ENCODE data around the gene TRMT61A. TPM values are rescaled to one million over a fixed set of nuclear protein-coding genes. Genes with fewer than 3 reads are reported as not detected.

TRMT61A gene
- total and polyA plus RNA-seq, 9 of the 15 experiments (the other 6 are each of a cell fraction or from before 2014, with no cell fraction given): 0.10 to 24.8 (median 5.1) TPM

- TF ChIP-seq ZNF274 (IDR thresholded peaks at IDR 0.05; ENCODE audit: borderline replicate concordance, low read depth, low read length) (no peak), ZNF184 (CRISPR knock-in tag; IDR thresholded peaks at IDR 0.05) (no peak), ETV1 (tag; conservative IDR thresholded peaks at IDR 0.05; ENCODE audit: low read depth) (peak; percentile 61), HOXB6 (CRISPR knock-in tag; IDR thresholded peaks at IDR 0.05; ENCODE audit: borderline replicate concordance) (no peak), ZBED1 (IDR thresholded peaks at IDR 0.05) (peak; percentile 54; the same call in 1 of the 2 replicates), ZNF165 (CRISPR knock-in tag; IDR thresholded peaks at IDR 0.05; ENCODE audit: borderline replicate concordance) (no peak), ZNF3 (CRISPR knock-in tag; IDR thresholded peaks at IDR 0.05) (no peak), ZNF668 (CRISPR knock-in tag; IDR thresholded peaks at IDR 0.05) (no peak), CREB3 (tag; conservative IDR thresholded peaks at IDR 0.05; ENCODE audit: low read depth) (no peak), ZNF217 (CRISPR knock-in tag; IDR thresholded peaks at IDR 0.05) (no peak), ZBTB8A (IDR thresholded peaks at IDR 0.05; ENCODE audit: partially characterized antibody) (no peak), PML (IDR thresholded peaks at IDR 0.05; ENCODE audit: low read length) (0 out of 2 replicates have a peak, but pooled peaks have one; percentile 14), ZBTB26 (CRISPR knock-in tag; IDR thresholded peaks at IDR 0.05) (no peak), MCM5 (IDR thresholded peaks at IDR 0.05; ENCODE audit: low read depth) (no peak), NFYB (IDR thresholded peaks at IDR 0.05; ENCODE audit: extremely low read depth, insufficient read length) (no peak), CBFA2T3 (IDR thresholded peaks at IDR 0.05) (peak; percentile 45)
- TF ChIP-seq, protein P1, sequence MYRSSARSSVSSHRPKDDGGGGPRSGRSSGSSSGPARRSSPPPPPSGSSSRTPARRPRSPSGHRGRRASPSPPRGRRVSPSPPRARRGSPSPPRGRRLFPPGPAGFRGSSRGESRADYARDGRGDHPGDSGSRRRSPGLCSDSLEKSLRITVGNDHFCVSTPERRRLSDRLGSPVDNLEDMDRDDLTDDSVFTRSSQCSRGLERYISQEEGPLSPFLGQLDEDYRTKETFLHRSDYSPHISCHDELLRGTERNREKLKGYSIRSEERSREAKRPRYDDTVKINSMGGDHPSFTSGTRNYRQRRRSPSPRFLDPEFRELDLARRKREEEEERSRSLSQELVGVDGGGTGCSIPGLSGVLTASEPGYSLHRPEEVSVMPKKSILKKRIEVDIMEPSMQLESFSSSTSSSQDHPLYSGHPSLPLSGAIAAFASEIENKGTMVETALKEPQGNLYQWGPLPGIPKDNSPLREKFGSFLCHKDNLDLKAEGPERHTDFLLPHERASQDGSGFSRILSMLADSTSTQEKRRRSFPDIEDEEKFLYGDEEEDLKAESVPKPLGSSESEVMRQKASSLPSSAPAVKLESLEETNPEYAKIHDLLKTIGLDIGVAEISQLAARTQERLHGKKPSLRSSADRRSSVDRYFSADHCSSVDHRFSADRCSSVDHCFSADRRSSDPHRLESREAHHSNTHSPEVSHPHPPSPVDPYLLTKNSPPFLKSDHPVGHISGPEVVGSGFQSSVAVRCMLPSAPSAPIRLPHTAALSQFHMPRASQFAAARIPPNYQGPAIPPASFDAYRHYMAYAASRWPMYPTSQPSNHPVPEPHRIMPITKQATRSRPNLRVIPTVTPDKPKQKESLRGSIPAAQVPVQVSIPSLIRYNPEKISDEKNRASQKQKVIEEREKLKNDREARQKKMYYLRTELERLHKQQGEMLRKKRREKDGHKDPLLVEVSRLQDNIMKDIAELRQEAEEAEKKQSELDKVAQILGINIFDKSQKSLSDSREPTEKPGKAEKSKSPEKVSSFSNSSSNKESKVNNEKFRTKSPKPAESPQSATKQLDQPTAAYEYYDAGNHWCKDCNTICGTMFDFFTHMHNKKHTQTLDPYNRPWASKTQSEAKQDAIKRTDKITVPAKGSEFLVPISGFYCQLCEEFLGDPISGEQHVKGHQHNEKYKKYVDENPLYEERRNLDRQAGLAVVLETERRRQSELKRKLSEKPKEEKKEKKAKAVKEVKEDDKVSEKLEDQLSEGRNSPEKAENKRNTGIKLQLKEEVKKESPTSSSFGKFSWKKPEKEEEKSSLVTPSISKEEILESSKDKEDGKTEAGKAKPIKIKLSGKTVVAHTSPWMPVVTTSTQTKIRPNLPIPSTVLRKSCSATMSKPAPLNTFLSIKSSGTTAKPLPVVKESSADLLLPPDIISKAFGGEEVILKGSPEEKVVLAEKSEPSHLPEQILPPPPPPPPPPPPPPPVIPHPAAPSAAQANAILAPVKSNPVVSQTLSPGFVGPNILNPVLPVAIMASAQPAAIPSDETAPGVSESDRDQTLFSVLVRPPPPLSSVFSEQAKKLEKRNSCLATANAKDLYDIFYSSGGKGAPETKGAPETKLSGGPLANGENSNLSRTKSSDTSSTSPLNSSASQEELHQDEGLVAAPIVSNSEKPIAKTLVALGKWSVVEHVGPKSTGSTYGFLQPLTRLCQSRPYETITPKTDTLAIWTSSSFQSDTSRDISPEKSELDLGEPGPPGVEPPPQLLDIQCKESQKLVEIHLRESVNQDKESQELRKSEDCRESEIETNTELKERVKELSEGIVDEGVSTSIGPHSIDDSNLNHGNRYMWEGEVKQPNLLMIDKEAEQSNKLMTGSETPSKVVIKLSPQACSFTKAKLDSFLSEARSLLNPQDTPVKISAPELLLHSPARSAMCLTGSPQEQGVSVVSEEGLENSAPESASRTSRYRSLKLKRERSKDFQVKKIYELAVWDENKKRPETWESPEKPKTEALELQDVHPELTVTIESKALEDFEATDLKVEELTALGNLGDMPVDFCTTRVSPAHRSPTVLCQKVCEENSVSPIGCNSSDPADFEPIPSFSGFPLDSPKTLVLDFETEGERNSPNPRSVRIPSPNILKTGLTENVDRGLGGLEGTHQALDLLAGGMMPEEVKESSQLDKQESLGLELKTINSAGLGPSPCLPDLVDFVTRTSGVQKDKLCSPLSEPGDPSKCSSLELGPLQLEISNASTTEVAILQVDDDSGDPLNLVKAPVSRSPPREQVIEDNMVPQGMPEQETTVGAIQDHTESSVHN (IDR thresholded peaks at IDR 0.05; ENCODE audit: borderline replicate concordance in 1 of 2, low read depth in 1 of 2): no peak
These were observed 9.8 kb upstream of the TRMT61A start (continued) for GRCh38 chr14:103519043-103519836.

Measured in K562 (cell line).